Activated T-cell treated with anti-CD3 and anti-CD28 coated beads, Interleukin-2, amount 50 U/mL, for 4 hours (primary cell): Measurements from ENCODE around the gene FAM124B. TPM values are rescaled to one million over a fixed set of nuclear protein-coding genes. Genes with fewer than 3 reads are reported as not detected.

ENCODE experiments used
- ATAC-seq, 2 donors: fragments of 200-7000 bp; cut with Tn5 transposase; one replicate each; pipeline ENCODE4 v1.10.0; 2021
- DNase-seq: peaks from one replicate; pipeline ENCODE4 v3.0.0-alpha.2; 2020
- H3K27me3 Mint-ChIP-seq: one replicate; pipeline ENCODE4 v1.8.0; 2021; ENCODE audit warnings: low read depth, mixed read lengths
- H3K36me3 Mint-ChIP-seq: one replicate; pipeline ENCODE4 v1.8.0; 2022; ENCODE audit warnings: mixed read lengths; ENCODE audit not compliant: insufficient read depth
- H3K4me1 Mint-ChIP-seq: one replicate; pipeline ENCODE4 v1.8.0; 2021; ENCODE audit warnings: low read depth, mixed read lengths
- H3K4me3 Mint-ChIP-seq: one replicate; pipeline ENCODE4 v1.8.0; 2021; ENCODE audit warnings: mild to moderate bottlenecking, moderate library complexity, mixed read lengths
- H3K9me3 Mint-ChIP-seq: one replicate; pipeline ENCODE4 v1.8.0; 2021; ENCODE audit warnings: mixed read lengths
- total RNA-seq, 3 donors: library from RNA; stranded (reverse); gene quantifications; one replicate each; pipeline ENCODE4 v1.2.1, GENCODE V29; 2021

The FAM124B gene
- total RNA-seq, 3 donors from 2014 or later: 0.19 TPM; not detected in 2

- Mint-ChIP-seq H3K4me3 (no peak overlapping the region), H3K4me1 (no peaks in the 10 kb centered on the region)
Measured at GRCh38 chr2:224428787-224429440, 27.0 kb upstream of the FAM124B start.

DNA sequence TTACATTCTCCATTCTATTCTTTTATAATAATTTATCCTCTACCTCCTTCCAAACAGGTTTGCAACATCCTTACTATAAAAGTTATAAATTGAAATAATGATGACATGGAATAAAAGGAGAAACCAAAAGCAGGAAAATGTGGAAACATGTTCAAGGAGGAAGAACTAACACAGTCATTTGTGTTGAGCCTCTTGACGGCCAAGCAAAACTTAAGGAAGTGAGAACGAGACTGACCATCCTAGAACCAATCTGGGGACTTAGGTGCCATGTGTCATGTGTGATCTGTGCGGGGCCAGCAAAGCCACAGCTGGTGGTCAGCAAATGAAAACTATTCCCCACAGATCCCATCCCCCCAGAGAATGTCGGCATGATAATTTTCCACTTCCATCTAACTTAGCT lies 25.6 kb upstream of the FAM124B start:
- no peak for DNase-seq
- no peaks in the 10 kb centered on the region for H3K36me3 Mint-ChIP-seq
- H3K4me3 Mint-ChIP-seq: no peak overlapping the region
- peaks cover 6% of the 10 kb centered on the region for H3K9me3 Mint-ChIP-seq
- H3K27me3 Mint-ChIP-seq: peaks cover 5% of the 10 kb centered on the region
- H3K4me1 Mint-ChIP-seq: no peaks in the 10 kb centered on the region
- no peak for ATAC-seq

More at GRCh38 chr2:224428787-224429440, 27.0 kb upstream of the FAM124B start:
- Mint-ChIP-seq H3K36me3 (no peaks in the 10 kb centered on the region), H3K27me3 (peaks cover 12% of the 10 kb centered on the region), H3K9me3 (peaks cover 6% of the 10 kb centered on the region)
- ATAC-seq (no peak), DNase-seq (no peak)

GRCh38 chr2:224426656-224427055 lies 24.7 kb upstream of the FAM124B start:
- ATAC-seq (no peak), DNase-seq (no peak)
- H3K9me3 Mint-ChIP-seq: peaks cover 6% of the 10 kb centered on the region
- no peak overlapping the region for H3K4me3 Mint-ChIP-seq
- H3K27me3 Mint-ChIP-seq: peaks cover 7% of the 10 kb centered on the region
- no peaks in the 10 kb centered on the region for H3K4me1 Mint-ChIP-seq
- no peaks in the 10 kb centered on the region for H3K36me3 Mint-ChIP-seq

DNA sequence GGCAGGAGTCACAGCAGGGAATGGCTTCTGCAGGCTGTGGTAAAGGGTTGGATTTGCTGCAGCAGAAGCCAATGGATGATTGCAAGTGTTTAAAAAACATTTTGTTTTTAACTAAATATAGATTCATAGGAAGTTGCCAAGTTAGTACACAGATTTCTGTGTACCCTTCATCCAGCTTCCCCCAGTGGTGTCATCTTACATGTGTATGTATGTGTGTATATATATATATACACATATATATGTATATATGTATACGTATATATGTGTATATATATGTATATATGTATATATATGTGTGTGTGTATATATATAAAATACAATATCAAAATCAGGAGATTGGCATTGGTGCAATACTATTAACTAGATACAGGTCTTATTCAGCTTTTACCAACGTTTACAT lies 19.2 kb upstream of the FAM124B start:
- peaks cover 3% of the 10 kb centered on the region for H3K9me3 Mint-ChIP-seq
- no peak for ATAC-seq
- DNase-seq: no peak
- no peaks in the 10 kb centered on the region for H3K36me3 Mint-ChIP-seq
- no peaks in the 10 kb centered on the region for H3K4me1 Mint-ChIP-seq
- no peak overlapping the region for H3K4me3 Mint-ChIP-seq
- H3K27me3 Mint-ChIP-seq: peaks cover 8% of the 10 kb centered on the region

DNA sequence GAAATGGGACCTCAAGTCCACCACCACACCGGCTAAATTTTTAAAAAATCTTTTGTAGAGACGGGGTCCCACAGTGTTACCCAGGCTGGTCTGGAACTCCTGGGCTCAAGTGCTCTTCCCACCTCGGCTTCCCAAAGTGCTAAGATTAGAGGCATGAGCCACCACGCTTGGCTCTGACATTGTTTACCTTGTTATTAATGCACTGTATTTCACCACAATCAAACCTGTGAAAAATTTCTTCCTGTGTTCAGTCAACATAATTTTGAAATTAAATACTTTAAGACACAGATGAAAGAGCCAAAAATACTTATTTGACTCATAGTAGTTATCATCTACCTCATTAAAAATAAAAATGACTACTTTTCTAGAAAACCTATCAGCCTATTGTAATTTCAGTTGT lies 16.0 kb upstream of the FAM124B start:
- no peaks in the 10 kb centered on the region for H3K4me1 Mint-ChIP-seq
- DNase-seq: no peak
- peaks cover 10% of the 10 kb centered on the region for H3K27me3 Mint-ChIP-seq
- ATAC-seq: no peak
- H3K36me3 Mint-ChIP-seq: no peaks in the 10 kb centered on the region
- no peak overlapping the region for H3K4me3 Mint-ChIP-seq
- H3K9me3 Mint-ChIP-seq: no peaks in the 10 kb centered on the region

DNA sequence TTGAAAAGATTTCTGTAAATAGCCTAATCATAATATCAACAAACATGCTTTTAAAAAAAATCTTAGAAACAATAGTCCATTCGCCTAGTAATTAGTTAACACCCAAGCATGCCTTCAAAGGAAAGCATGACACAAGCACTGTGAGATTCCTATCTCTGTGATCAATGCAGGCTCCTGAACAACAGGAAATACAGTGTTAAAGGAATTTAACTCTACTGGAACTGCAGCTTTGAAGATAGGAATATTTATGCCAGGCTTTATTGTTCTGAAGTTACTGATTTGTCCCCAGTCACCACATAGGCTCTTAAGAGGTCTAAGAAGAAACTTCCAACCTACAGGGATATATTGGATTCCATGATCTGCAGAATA lies 15.4 kb upstream of the FAM124B start:
- H3K9me3 Mint-ChIP-seq: no peaks in the 10 kb centered on the region
- DNase-seq: no peak
- no peaks in the 10 kb centered on the region for H3K4me1 Mint-ChIP-seq
- ATAC-seq: no peak
- H3K4me3 Mint-ChIP-seq: no peak overlapping the region
- H3K36me3 Mint-ChIP-seq: no peaks in the 10 kb centered on the region
- peaks cover 10% of the 10 kb centered on the region for H3K27me3 Mint-ChIP-seq

- H3K4me3 Mint-ChIP-seq: no peak overlapping the region
- no peaks in the 10 kb centered on the region for H3K4me1 Mint-ChIP-seq
- ATAC-seq (no peak), DNase-seq (no peak)
- no peaks in the 10 kb centered on the region for H3K9me3 Mint-ChIP-seq
- H3K27me3 Mint-ChIP-seq: peaks cover 10% of the 10 kb centered on the region
- no peaks in the 10 kb centered on the region for H3K36me3 Mint-ChIP-seq
Measured at GRCh38 chr2:224416656-224417360, 14.9 kb upstream of the FAM124B start.

DNA sequence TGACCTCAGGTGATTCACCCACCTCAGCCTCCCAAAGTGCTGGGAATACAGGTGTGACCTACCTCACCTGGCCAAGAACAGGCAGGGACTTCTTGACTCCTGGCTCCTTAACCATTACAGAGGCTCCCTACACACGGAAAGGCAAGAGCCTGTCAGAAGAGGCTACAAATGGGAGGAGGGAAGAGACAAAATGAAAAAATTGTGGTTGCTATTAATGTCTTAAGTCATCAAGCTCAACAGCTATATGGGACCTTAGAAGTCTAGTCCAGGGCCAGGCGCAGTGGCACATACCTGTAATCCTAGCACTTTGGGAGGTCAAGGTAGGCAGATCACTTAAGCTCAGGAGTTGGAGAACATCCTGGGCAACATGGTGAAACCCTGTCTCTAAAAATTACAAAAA lies 11.5 kb upstream of the FAM124B start:
- no peaks in the 10 kb centered on the region for H3K9me3 Mint-ChIP-seq

DNA sequence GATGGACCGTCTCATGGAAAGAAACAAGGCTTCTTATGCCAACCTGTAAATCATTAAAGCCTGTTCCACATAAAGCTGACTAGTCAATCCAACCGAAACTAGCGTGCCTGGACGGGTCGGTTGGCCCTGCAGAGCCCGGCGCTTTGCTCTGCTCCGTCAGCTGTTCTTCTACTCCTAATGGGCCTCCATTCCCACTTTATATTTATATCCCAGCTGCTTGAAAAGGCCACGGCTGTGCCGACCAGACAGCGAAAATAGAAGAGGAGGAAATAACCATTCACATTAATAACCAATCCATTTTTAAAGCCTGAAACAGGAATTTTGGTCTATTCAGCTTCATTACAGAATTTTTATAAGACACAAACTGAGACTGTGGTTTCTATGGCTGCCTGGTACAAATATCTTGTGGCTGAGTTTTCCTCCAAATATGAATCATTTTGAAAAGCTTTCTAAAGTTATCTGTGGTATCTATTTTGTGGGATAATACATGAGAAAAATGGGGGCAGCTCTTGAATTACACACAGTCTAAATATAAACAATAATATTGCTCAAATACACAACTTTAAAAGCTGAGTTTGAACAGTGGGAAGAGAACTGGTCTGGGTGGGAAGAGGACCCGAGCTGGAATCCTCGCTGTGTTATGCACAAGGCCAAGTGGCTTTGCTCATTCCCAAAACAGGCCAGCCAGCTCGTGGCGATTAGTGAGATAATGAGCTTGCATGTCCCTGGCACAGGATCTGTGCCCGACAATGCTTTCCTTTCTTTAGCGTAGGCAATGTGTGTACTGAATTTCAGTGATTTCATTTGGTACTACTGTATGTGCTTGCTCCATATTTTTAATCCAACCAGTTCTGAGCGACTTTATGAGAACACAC lies 10.5 kb upstream of the FAM124B start:
- no peaks in the 10 kb centered on the region for H3K4me1 Mint-ChIP-seq

More for the DNA sequence above, 11.5 kb upstream of the FAM124B start:
- Mint-ChIP-seq H3K4me3 (no peak overlapping the region), H3K36me3 (no peaks in the 10 kb centered on the region), H3K4me1 (no peaks in the 10 kb centered on the region), H3K27me3 (peaks cover 2% of the 10 kb centered on the region)
- ATAC-seq (no peak), DNase-seq (no peak)

DNA sequence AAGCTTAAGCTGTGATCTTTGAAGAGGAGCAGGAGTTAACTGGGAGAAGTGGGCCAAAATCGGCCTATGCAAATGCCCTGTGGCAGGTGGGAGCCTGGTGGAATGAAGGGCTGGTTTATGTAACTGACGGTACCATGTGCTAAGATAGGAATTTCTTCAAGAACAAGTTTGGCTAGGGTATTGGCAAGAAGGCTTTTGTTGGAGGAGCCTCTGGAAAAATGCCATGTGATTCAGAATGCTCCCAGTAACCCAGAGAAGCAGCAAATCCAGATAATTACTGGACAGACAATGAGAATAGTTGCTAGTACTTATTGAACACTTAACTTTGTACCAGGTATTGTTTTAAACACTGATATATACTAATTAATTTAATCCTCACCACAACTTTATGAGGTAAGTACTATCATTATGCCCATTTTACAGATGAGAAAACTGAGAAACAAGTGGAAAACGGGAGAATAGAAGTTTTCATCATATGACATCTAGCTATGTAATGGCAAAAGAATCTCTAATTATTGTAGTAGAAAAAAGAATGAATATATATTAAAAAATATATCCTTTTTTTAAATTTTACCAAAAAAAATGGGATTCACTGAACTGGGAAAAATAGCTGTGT lies 9.1 kb upstream of the FAM124B start:
- no peak for DNase-seq
- Mint-ChIP-seq H3K27me3 (peaks cover 12% of the 10 kb centered on the region), H3K9me3 (no peaks in the 10 kb centered on the region), H3K4me1 (no peaks in the 10 kb centered on the region), H3K36me3 (no peaks in the 10 kb centered on the region), H3K4me3 (no peak overlapping the region)
- no peak for ATAC-seq

More for the DNA sequence above, 10.5 kb upstream of the FAM124B start:
- Mint-ChIP-seq H3K9me3 (no peaks in the 10 kb centered on the region), H3K4me3 (no peak overlapping the region), H3K27me3 (peaks cover 6% of the 10 kb centered on the region), H3K36me3 (no peaks in the 10 kb centered on the region)
- DNase-seq (no peak), ATAC-seq (no peak)

GRCh38 chr2:224408676-224409075 lies 6.8 kb upstream of the FAM124B start:
- Mint-ChIP-seq H3K36me3 (no peaks in the 10 kb centered on the region), H3K27me3 (peaks cover 11% of the 10 kb centered on the region), H3K9me3 (no peaks in the 10 kb centered on the region), H3K4me3 (no peak overlapping the region), H3K4me1 (no peaks in the 10 kb centered on the region)
- DNase-seq: no peak
- no peak for ATAC-seq

DNA sequence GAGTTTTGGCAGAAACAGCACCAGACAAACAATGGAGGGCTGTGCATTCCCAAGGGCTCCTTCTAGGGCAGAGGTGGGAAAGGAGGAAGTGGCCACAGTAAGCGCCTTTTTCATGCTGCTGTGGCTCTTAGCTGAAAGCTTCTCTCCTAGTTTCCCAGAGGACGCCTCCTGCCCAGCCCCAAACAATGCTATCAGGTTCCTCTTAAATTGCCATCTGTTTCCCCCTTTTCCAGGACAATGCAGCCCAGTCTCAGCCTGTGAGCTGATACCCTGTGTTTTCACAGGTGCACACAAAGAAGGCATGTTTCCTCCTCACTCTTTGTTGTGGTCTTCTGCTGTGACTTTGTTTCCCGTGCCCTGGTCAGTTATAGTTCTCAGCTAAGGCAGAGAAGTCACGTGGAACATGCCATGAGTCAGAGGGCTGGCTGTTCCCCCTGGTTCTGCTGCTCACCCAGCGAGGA lies 5.4 kb upstream of the FAM124B start:
- no peak overlapping the region for H3K4me3 Mint-ChIP-seq
- DNase-seq (no peak), ATAC-seq (no peak)
- no peaks in the 10 kb centered on the region for H3K36me3 Mint-ChIP-seq
- peaks cover 11% of the 10 kb centered on the region for H3K27me3 Mint-ChIP-seq
- H3K9me3 Mint-ChIP-seq: no peaks in the 10 kb centered on the region
- H3K4me1 Mint-ChIP-seq: peaks cover under 1% of the 10 kb centered on the region

DNA sequence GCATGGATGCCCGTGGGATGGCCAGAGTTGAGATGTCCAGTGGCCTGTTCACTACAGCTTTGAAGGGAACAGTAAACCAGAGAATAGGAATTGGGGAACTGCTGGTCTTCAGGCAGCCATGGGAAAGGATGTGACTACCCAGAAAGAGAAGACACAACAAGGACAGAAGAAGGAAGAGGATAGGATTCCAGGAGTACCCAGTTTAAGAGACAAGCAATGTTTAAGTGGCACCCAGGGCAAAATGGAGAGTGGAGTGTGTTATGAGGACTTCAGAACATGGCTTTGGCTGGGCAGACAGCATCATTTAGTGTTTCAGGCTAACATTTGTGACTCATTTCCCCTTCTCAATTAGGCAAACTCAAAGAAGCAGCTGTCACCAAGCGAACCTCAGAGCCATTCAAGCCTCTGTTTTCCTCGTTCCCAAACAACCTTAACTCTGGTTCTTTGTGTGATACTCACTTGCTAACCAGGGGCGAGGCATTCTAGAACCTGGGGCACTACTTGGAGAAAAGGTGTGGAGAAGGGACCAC lies 4.0 kb upstream of the FAM124B start:
- Mint-ChIP-seq H3K4me1 (peaks cover 13% of the 10 kb centered on the region), H3K36me3 (no peaks in the 10 kb centered on the region), H3K27me3 (peaks cover 14% of the 10 kb centered on the region), H3K4me3 (no peak overlapping the region), H3K9me3 (no peaks in the 10 kb centered on the region)
- DNase-seq (no peak), ATAC-seq (no peak)

GRCh38 chr2:224405412-224405811 lies 3.5 kb upstream of the FAM124B start:
- H3K4me1 Mint-ChIP-seq: peaks cover 13% of the 10 kb centered on the region
- H3K36me3 Mint-ChIP-seq: no peaks in the 10 kb centered on the region
- DNase-seq: no peak
- no peak for ATAC-seq
- H3K27me3 Mint-ChIP-seq: peaks cover 14% of the 10 kb centered on the region
- H3K4me3 Mint-ChIP-seq: no peak overlapping the region
- H3K9me3 Mint-ChIP-seq: no peaks in the 10 kb centered on the region
